Cardiac muscle cell (in vitro differentiated cells and primary cell): ENCODE measurements around the gene PGA4. TPM values are rescaled to one million over a fixed set of nuclear protein-coding genes. Genes with fewer than 3 reads are reported as not detected.
"Not testable (repeated sequence)": the region's sequence is repeated elsewhere in the genome, so short reads cannot be mapped to it uniquely, and the experiment has no call there.

Source experiments
- DNase-seq, 2 donors: peaks; one replicate each; pipeline versions ENCODE4 v3.0.0 to v3.0.0-alpha.2; 2010 to 2017; ENCODE audit warnings: low read depth in 1 of 2, low spot score in 1 of 2
- H3K27ac ChIP-seq: fragments of 200-600 bp; sonication (generic); 2 replicates; pipeline ENCODE4 v1.5.1; 2016
- H3K27me3 ChIP-seq: fragments of 200-600 bp; sonication (generic); 2 replicates; pipeline ENCODE4 v1.6.0; 2016; ENCODE audit warnings: control low read depth
- H3K36me3 ChIP-seq: fragments of 200-600 bp; sonication (generic); 2 replicates; pipeline ENCODE4 v1.5.1; 2016; ENCODE audit warnings: control low read depth
- H3K4me1 ChIP-seq: fragments of 200-600 bp; sonication (generic); 2 replicates; pipeline ENCODE4 v1.8.1; 2017; ENCODE audit warnings: low read depth, mild to moderate bottlenecking, mixed run types
- H3K4me3 ChIP-seq: fragments of 200-600 bp; sonication (generic); 2 replicates; pipeline ENCODE4 v1.5.1; 2016; ENCODE audit warnings: mild to moderate bottlenecking
- H3K9me3 ChIP-seq: fragments of 200-600 bp; sonication (generic); 2 replicates; pipeline ENCODE4 v1.5.1; 2017; ENCODE audit warnings: low read depth, mild to moderate bottlenecking, control low read depth
- CTCF ChIP-seq: IDR thresholded peaks from 2 replicates; pipeline ENCODE4 v1.5.1; 2012; ENCODE audit warnings: low read depth, mild to moderate bottlenecking, low read length
- polyA plus RNA-seq: library from polyadenylated mRNA; unstranded; fragments of >200 nt; fragmentation: Nextera tagmentation; extraction: Ambion mirVana; gene quantifications from 2 replicates; pipeline ENCODE4 v1.2.1, GENCODE V29; 2016
- total RNA-seq: library from RNA; depleted of rRNA; stranded (reverse); fragments of >200 nt; gene quantifications from 2 replicates; pipeline ENCODE4 v1.2.3, GENCODE V29; 2016

The PGA4 gene
- total RNA-seq = 0.88 and 1.2 TPM in 2 replicates
- polyA plus RNA-seq = 0.48 TPM in 1 of 2 replicates, not detected in the other

GRCh38 chr11:61222047-61222446 lies at the start of gene PGA4:
Gene PGA4, plus strand, starts transcription at chr11:61222347. Its CDS starts 54 bp downstream, at chr11:61222401.
- DNase-seq, H3K9me3 ChIP-seq, H3K27ac ChIP-seq, H3K27me3 ChIP-seq, H3K4me3 ChIP-seq, H3K4me1 ChIP-seq, H3K36me3 ChIP-seq: not testable (repeated sequence)

GRCh38 chr11:61172356-61172755 lies 49.8 kb upstream of the PGA4 start:
- Histone ChIP-seq H3K9me3 (no peaks in the 10 kb centered on the region), H3K36me3 (no peaks in the 10 kb centered on the region), H3K27ac (no peak overlapping the region), H3K27me3 (no peaks in the 10 kb centered on the region), H3K4me3 (no peak overlapping the region), H3K4me1 (no peaks in the 10 kb centered on the region)
- no peak for TF ChIP-seq CTCF
- DNase-seq = no peak

DNA sequence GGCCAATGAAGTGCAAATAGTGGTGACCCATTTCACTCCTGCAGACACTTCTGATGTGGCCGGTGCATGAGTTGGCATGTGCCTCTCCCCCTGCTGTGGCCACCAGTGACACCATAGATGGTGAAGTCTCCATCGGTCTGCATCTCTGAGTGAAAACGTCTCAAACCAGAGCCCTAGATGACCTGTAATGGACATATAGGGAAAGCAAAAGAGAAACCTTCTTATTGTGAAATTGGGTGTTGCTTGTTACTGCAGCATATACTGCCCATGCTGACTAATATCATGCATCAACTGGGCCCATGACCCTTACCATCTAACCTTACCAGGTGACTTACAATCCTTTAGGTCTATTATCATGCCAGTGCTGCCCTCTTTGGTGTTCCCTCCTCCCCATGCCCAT lies 49.3 kb upstream of the PGA4 start:
- Histone ChIP-seq H3K27me3 (no peaks in the 10 kb centered on the region), H3K9me3 (no peaks in the 10 kb centered on the region), H3K4me1 (no peaks in the 10 kb centered on the region), H3K27ac (no peak overlapping the region), H3K36me3 (no peaks in the 10 kb centered on the region), H3K4me3 (no peak overlapping the region)
- no peak for DNase-seq
- no peak for TF ChIP-seq CTCF

DNA sequence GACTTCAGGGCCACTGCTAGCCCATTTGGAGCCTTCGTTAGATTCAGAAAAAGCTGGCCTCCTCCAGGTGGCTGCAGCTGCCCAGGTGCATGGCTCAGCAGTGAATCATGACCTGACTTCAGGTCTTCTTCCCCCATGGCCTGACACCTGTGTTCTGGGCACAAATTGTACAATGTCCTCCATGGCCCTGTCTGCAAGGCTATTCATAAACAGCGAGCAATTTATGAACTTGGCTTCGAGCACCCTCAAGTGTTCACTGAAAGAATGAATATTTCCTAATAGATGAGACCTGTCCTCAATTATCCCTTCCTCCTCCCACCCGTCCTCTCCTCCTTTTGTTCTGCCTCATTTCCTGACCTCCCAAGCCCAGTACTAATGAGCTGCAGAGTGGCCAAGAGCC lies 48.7 kb upstream of the PGA4 start:
- no peaks in the 10 kb centered on the region for H3K36me3 ChIP-seq
- H3K4me1 ChIP-seq = no peaks in the 10 kb centered on the region
- no peaks in the 10 kb centered on the region for H3K27me3 ChIP-seq
- no peak overlapping the region for H3K4me3 ChIP-seq
- TF ChIP-seq CTCF = no peak
- H3K9me3 ChIP-seq = no peaks in the 10 kb centered on the region
- H3K27ac ChIP-seq = no peak overlapping the region
- peak in 1 of 2 donors; percentile 26 for DNase-seq

- Histone ChIP-seq H3K4me3 (no peak overlapping the region), H3K36me3 (no peaks in the 10 kb centered on the region), H3K27me3 (no peaks in the 10 kb centered on the region), H3K27ac (no peak overlapping the region), H3K4me1 (no peaks in the 10 kb centered on the region), H3K9me3 (no peaks in the 10 kb centered on the region)
- no peak for DNase-seq
- TF ChIP-seq CTCF = no peak
These were observed 47.9 kb upstream of the PGA4 start for GRCh38 chr11:61174273-61174672.

DNA sequence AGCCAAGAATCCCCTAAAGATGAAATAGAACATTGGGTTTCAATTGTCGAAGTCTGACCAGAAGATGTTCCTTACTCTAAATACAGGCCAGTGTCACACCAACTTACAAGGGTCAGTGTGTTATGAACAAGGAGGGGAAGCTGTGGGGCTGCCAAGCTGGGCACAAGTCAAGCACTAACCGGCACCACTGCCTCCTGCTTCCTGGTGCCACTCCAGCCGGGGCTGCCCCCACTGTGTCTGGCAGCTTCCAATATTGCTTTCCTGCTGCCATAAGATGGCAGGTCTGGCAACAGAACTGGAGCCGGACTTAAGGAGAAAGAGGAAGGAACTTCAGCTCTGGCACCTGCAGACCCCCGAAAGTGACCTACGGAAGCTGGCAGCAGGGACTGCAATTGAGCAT lies 47.2 kb upstream of the PGA4 start:
- no peaks in the 10 kb centered on the region for H3K9me3 ChIP-seq
- no peak for DNase-seq
- no peak overlapping the region for H3K27ac ChIP-seq
- H3K4me3 ChIP-seq = no peak overlapping the region
- H3K4me1 ChIP-seq = no peaks in the 10 kb centered on the region
- H3K36me3 ChIP-seq = no peaks in the 10 kb centered on the region
- no peaks in the 10 kb centered on the region for H3K27me3 ChIP-seq
- no peak for TF ChIP-seq CTCF
